ENCODE results near the gene ARMH4. TPM values are rescaled to one million over a fixed set of nuclear protein-coding genes. Genes with fewer than 3 reads are reported as not detected.

ARMH4 gene
- total RNA-seq, 4 donors from 2014 or later, result 1.8 to 3.6 (median 2.8) TPM

GRCh38 chr14:58104808-58105207, 47.2 kb downstream of the ARMH4 start:
- H3K4me3 ChIP-seq (ENCODE audit: low read depth, poor library complexity, severe bottlenecking), result no peak overlapping the region
- intact Hi-C loops (cut with DNase I; ENCODE audit: low total_unique reads), result loop anchor here (5.0 kb wide), 1 partner anchor 62 kb away; no protein-coding TSS in a partner anchor
- 34 to 37% methylated on average over 2 of the region's 2 CpGs for WGBS, 2 donors
- no peak for DNase-seq (ENCODE audit: low spot score in 2 of 2)
- TF ChIP-seq CTCF (IDR thresholded peaks at IDR 0.05) (no peak), POLR2A (IDR thresholded peaks at IDR 0.05) (no peak)

- WGBS, 2 donors, result 91 to 94% methylated on average over 4 of the region's 4 CpGs
- intact Hi-C loops (cut with DNase I; ENCODE audit: low total_unique reads), result no loop called here
- no peak for DNase-seq (ENCODE audit: low spot score in 2 of 2)
- TF ChIP-seq CTCF (IDR thresholded peaks at IDR 0.05), result no peak
- TF ChIP-seq POLR2A (IDR thresholded peaks at IDR 0.05), result no peak
- H3K4me3 ChIP-seq (ENCODE audit: low read depth, poor library complexity, severe bottlenecking), result no peak overlapping the region
Measured at GRCh38 chr14:58100735-58101368, 51.2 kb downstream of the ARMH4 start.

- no peak for DNase-seq (ENCODE audit: low spot score in 2 of 2)
- WGBS, 2 donors, result 94 to 97% methylated on average over 5 of the region's 5 CpGs
- intact Hi-C loops (cut with DNase I; ENCODE audit: low total_unique reads), result no loop called here
- TF ChIP-seq POLR2A (IDR thresholded peaks at IDR 0.05) (no peak), CTCF (IDR thresholded peaks at IDR 0.05) (no peak)
- no peak overlapping the region for H3K4me3 ChIP-seq (ENCODE audit: low read depth, poor library complexity, severe bottlenecking)
Measured at GRCh38 chr14:58099682-58100081, 52.3 kb downstream of the ARMH4 start.

GRCh38 chr14:58098507-58098906, 53.5 kb downstream of the ARMH4 start:
- WGBS, 2 donors, result 49 to 76% methylated on average over 1 of the region's 1 CpG
- intact Hi-C loops (cut with DNase I; ENCODE audit: low total_unique reads), result no loop called here
- TF ChIP-seq POLR2A (IDR thresholded peaks at IDR 0.05), result no peak
- TF ChIP-seq CTCF (IDR thresholded peaks at IDR 0.05), result no peak
- no peak for DNase-seq (ENCODE audit: low spot score in 2 of 2)
- H3K4me3 ChIP-seq (ENCODE audit: low read depth, poor library complexity, severe bottlenecking), result no peak overlapping the region

GRCh38 chr14:58096731-58097130, 55.3 kb downstream of the ARMH4 start:
- no peak overlapping the region for H3K4me3 ChIP-seq (ENCODE audit: low read depth, poor library complexity, severe bottlenecking)
- 77 to 79% methylated on average over 2 of the region's 2 CpGs for WGBS, 2 donors
- TF ChIP-seq CTCF (IDR thresholded peaks at IDR 0.05), result no peak
- TF ChIP-seq POLR2A (IDR thresholded peaks at IDR 0.05), result no peak
- intact Hi-C loops (cut with DNase I; ENCODE audit: low total_unique reads), result no loop called here
- no peak for DNase-seq (ENCODE audit: low spot score in 2 of 2)
